Subcutaneous abdominal adipose tissue (tissue), 5 donors: Measurements from ENCODE around the gene PER3.

Experiments
- H3K27ac ChIP-seq: one replicate; pipeline ENCODE4 v1.7.0; 2013; ENCODE audit warnings: low read depth, mild to moderate bottlenecking, inconsistent platforms, low read length, moderate library complexity
- H3K27me3 ChIP-seq, 5 donors: one replicate each; pipeline ENCODE4 v1.7.0; 2013; ENCODE audit warnings: low read length in 5 of 5, inconsistent platforms in 1 of 5; ENCODE audit not compliant: control insufficient read depth in 5 of 5, insufficient read depth in 4 of 5
- H3K36me3 ChIP-seq, 5 donors: one replicate each; pipeline ENCODE4 v1.7.0; 2013; ENCODE audit warnings: low read length in 5 of 5; ENCODE audit not compliant: control insufficient read depth in 5 of 5, insufficient read depth in 5 of 5
- H3K4me1 ChIP-seq, 5 donors: one replicate each; pipeline ENCODE4 v1.7.0; 2013; ENCODE audit warnings: low read length in 5 of 5, mild to moderate bottlenecking in 3 of 5, moderate library complexity in 1 of 5; ENCODE audit not compliant: control insufficient read depth in 5 of 5, insufficient read depth in 5 of 5
- H3K4me3 ChIP-seq, 5 donors: one replicate each; pipeline ENCODE4 v1.7.0; 2013; ENCODE audit warnings: low read length in 5 of 5, low read depth in 1 of 5
- H3K9ac ChIP-seq, 5 donors: one replicate each; pipeline ENCODE4 v1.7.0; 2013; ENCODE audit warnings: low read length in 5 of 5, mild to moderate bottlenecking in 4 of 5, moderate library complexity in 3 of 5
- H3K9me3 ChIP-seq, 5 donors: one replicate each; pipeline ENCODE4 v1.7.0; 2013; ENCODE audit warnings: low read length in 5 of 5; ENCODE audit not compliant: control insufficient read depth in 5 of 5
- donor health status: healthy.
- donor health status: healthy.
- donor health status: healthy.
- donor health status: healthy.
- donor health status: healthy.

PER3 gene

DNA sequence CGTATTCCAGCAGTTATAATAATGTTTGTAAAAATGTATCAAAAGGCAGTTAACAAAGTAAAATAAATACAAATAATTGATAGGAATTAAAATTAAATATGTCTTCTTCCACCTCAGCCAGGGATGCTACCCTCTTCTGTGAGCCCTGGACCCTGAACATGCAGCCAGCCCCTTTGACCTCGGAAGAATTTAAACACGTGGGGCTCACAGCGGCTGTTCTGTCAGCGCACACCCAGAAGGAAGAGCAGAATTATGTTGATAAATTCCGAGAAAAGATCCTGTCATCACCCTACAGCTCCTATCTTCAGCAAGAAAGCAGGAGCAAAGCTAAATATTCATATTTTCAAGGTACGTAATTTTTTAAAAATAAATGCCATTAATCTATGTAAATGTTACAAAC is 42.3 kb downstream of the PER3 start:
- H3K4me3 ChIP-seq = no peak overlapping the region
- no peak overlapping the region for H3K9ac ChIP-seq
- no peaks in the 10 kb centered on the region for H3K4me1 ChIP-seq
- peaks cover 56 to 94% (median 83%) of the 10 kb centered on the region in 5 donors for H3K36me3 ChIP-seq
- no peaks in the 10 kb centered on the region for H3K27me3 ChIP-seq
- no peaks in the 10 kb centered on the region for H3K9me3 ChIP-seq
- no peak overlapping the region for H3K27ac ChIP-seq

DNA sequence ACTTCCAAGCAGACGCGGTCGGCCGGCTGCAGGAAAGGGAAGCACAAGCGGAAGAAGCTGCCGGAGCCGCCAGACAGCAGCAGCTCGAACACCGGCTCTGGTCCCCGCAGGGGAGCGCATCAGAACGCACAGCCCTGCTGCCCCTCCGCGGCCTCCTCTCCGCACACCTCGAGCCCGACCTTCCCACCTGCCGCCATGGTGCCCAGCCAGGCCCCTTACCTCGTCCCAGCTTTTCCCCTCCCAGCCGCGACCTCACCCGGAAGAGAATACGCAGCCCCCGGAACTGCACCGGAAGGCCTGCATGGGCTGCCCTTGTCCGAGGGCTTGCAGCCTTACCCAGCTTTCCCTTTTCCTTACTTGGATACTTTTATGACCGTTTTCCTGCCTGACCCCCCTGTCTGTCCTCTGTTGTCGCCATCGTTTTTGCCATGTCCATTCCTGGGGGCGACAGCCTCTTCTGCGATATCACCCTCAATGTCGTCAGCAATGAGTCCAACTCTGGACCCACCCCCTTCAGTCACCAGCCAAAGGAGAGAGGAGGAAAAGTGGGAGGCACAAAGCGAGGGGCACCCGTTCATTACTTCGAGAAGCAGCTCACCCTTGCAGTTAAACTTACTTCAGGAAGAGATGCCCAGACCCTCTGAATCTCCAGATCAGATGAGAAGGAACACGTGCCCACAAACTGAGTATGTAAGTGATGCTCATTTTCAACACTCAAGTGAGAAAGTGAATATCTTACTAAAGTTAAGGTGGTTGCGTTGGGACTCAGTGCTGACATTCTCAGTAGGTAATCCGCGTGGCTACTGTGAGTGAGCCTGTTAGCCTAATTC is 43.2 kb downstream of the PER3 start:
- peaks cover 54 to 90% (median 76%) of the 10 kb centered on the region in 5 donors for H3K36me3 ChIP-seq
- H3K9ac ChIP-seq = no peak overlapping the region
- no peaks in the 10 kb centered on the region for H3K9me3 ChIP-seq
- no peaks in the 10 kb centered on the region for H3K27me3 ChIP-seq
- H3K4me3 ChIP-seq = peak overlapping the region in 2 of 5 donors; percentile 23 to 35
- no peaks in the 10 kb centered on the region for H3K4me1 ChIP-seq
- H3K27ac ChIP-seq = no peak overlapping the region

GRCh38 chr1:7831458-7831857 is 47.4 kb downstream of the PER3 start:
- H3K9me3 ChIP-seq = no peaks in the 10 kb centered on the region
- no peak overlapping the region for H3K27ac ChIP-seq
- H3K4me1 ChIP-seq = no peaks in the 10 kb centered on the region
- H3K4me3 ChIP-seq = no peak overlapping the region
- H3K36me3 ChIP-seq = peaks cover 48 to 76% (median 65%) of the 10 kb centered on the region in 5 donors
- no peak overlapping the region for H3K9ac ChIP-seq
- no peaks in the 10 kb centered on the region for H3K27me3 ChIP-seq

- Histone ChIP-seq H3K4me3 (no peak overlapping the region), H3K4me1 (no peaks in the 10 kb centered on the region), H3K36me3 (peaks cover 53 to 76% (median 66%) of the 10 kb centered on the region in 5 donors), H3K27ac (no peak overlapping the region), H3K9me3 (no peaks in the 10 kb centered on the region), H3K9ac (no peak overlapping the region), H3K27me3 (no peaks in the 10 kb centered on the region)
These were observed 48.9 kb downstream of the PER3 start for GRCh38 chr1:7833035-7833434.

- Histone ChIP-seq H3K4me3 (no peak overlapping the region), H3K27me3 (no peaks in the 10 kb centered on the region), H3K9ac (no peak overlapping the region), H3K4me1 (no peaks in the 10 kb centered on the region), H3K9me3 (peaks cover 0 to 13% (median 6%) of the 10 kb centered on the region in 5 donors), H3K36me3 (peaks cover 58 to 94% (median 87%) of the 10 kb centered on the region in 5 donors), H3K27ac (no peak overlapping the region)
These were observed 54.6 kb downstream of the PER3 start for GRCh38 chr1:7838714-7839113.

DNA sequence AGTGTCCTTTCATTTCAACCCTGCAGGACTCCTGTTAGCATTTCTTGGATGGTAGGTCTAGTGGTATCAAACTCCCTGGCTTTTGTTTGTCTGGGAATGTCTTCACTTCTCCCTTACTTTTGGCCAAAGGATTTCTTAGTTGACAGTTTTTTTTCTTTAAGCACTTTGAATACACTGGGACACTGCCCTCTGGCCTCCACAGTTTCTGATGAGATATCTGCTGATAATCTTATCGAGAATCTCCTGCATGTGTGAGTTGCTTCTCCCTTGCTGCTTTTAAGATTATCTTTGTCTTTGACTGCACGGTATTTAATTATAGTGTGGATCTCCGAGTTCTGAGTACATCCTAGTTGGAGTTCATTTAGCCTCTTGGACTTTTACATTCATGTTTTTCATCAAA is 55.4 kb downstream of the PER3 start:
- Histone ChIP-seq H3K4me1 (no peaks in the 10 kb centered on the region), H3K4me3 (no peak overlapping the region), H3K27ac (no peak overlapping the region), H3K36me3 (peaks cover 64 to 92% (median 86%) of the 10 kb centered on the region in 5 donors), H3K9ac (no peak overlapping the region), H3K27me3 (no peaks in the 10 kb centered on the region), H3K9me3 (peaks cover 0 to 13% (median 6%) of the 10 kb centered on the region in 5 donors)

DNA sequence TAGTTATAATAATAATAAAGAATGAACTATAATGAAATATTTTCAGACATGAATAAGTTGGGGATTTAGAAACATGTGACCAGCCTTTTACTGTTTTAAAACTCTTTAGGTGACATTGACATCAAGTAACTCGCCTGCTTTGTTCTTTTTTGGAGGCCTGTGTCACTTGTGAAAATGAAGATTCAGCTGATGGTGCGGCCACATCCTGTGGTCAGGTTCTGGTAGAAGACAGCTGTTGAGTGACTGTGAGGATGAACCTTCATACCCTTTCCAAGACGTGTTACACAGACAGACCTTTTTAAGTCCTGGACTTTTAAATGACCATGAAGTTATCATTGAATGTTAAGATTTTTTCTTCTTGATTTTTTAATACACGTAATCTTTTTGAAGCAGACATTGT is 58.4 kb downstream of the PER3 start:
- peaks cover 0 to 13% (median 6%) of the 10 kb centered on the region in 5 donors for H3K9me3 ChIP-seq
- no peak overlapping the region for H3K27ac ChIP-seq
- peaks cover 53 to 70% (median 66%) of the 10 kb centered on the region in 5 donors for H3K36me3 ChIP-seq
- no peaks in the 10 kb centered on the region for H3K4me1 ChIP-seq
- H3K9ac ChIP-seq = no peak overlapping the region
- no peak overlapping the region for H3K4me3 ChIP-seq
- H3K27me3 ChIP-seq = no peaks in the 10 kb centered on the region

GRCh38 chr1:7845761-7846160 is 61.7 kb downstream of the PER3 start:
- H3K27ac ChIP-seq = no peak overlapping the region
- H3K9me3 ChIP-seq = no peaks in the 10 kb centered on the region
- H3K4me3 ChIP-seq = no peak overlapping the region
- no peaks in the 10 kb centered on the region for H3K4me1 ChIP-seq
- H3K9ac ChIP-seq = no peak overlapping the region
- peaks cover 30 to 38% (median 35%) of the 10 kb centered on the region in 5 donors for H3K36me3 ChIP-seq
- no peaks in the 10 kb centered on the region for H3K27me3 ChIP-seq

GRCh38 chr1:7846656-7847055 is 62.6 kb downstream of the PER3 start:
- Histone ChIP-seq H3K27me3 (no peaks in the 10 kb centered on the region), H3K27ac (no peak overlapping the region), H3K4me3 (no peak overlapping the region), H3K4me1 (no peaks in the 10 kb centered on the region), H3K9ac (no peak overlapping the region), H3K36me3 (peaks cover 22 to 32% (median 28%) of the 10 kb centered on the region in 5 donors), H3K9me3 (no peaks in the 10 kb centered on the region)

GRCh38 chr1:7847599-7847998 is 63.5 kb downstream of the PER3 start:
- Histone ChIP-seq H3K27me3 (no peaks in the 10 kb centered on the region), H3K4me1 (no peaks in the 10 kb centered on the region)

More at GRCh38 chr1:7847599-7847998, 63.5 kb downstream of the PER3 start:
- Histone ChIP-seq H3K9ac (no peak overlapping the region), H3K36me3 (peaks cover 16 to 25% (median 23%) of the 10 kb centered on the region in 5 donors), H3K4me3 (no peak overlapping the region), H3K9me3 (no peaks in the 10 kb centered on the region), H3K27ac (no peak overlapping the region)
